Upper lobe of right lung (tissue), 1 donor: ENCODE results near the gene ZNF496. TPM values are rescaled to one million over a fixed set of nuclear protein-coding genes. Genes with fewer than 3 reads are reported as not detected.
A peak's percentile ranks its signal among the peaks of the same experiment; 100 is the strongest.
"Not testable (repeated sequence)": the region's sequence is repeated elsewhere in the genome, so short reads cannot be mapped to it uniquely, and the experiment has no call there.

Experiments used
- ATAC-seq: fragments of 200-7000 bp; cut with Tn5 transposase; one replicate; pipeline ENCODE4 v1.9.1; 2020; ENCODE audit warnings: mild to moderate bottlenecking, moderate library complexity
- DNase-seq: peaks from one replicate; pipeline ENCODE4 v3.0.0-alpha.2; 2020
- H3K27ac ChIP-seq: fragments of 200-600 bp; one replicate; pipeline ENCODE4 v1.8.0; 2022
- H3K27me3 ChIP-seq: fragments of 200-600 bp; one replicate; pipeline ENCODE4 v1.8.0; 2022; ENCODE audit warnings: mild to moderate bottlenecking
- H3K36me3 ChIP-seq: fragments of 200-600 bp; one replicate; pipeline ENCODE4 v1.8.0; 2022
- H3K4me1 ChIP-seq: fragments of 200-600 bp; one replicate; pipeline ENCODE4 v1.8.0; 2022
- H3K4me3 ChIP-seq: fragments of 200-600 bp; one replicate; pipeline ENCODE4 v1.8.0; 2022; ENCODE audit warnings: mild to moderate bottlenecking
- H3K9me3 ChIP-seq: fragments of 200-600 bp; one replicate; pipeline ENCODE4 v1.8.0; 2022
- CTCF ChIP-seq: fragments of 200-600 bp; IDR thresholded peaks from one replicate; pipeline ENCODE4 v1.8.0; 2022; ENCODE audit warnings: antibody characterized with exemption
- intact Hi-C: fragments of 100-400 bp; cut with DNase I; formaldehyde crosslinking; loops from one replicate; pipeline ENCODE4 v1.11.0; 2022
- total RNA-seq: library from RNA; stranded (reverse); fragmentation: NEBNext Ultra II Directional; extraction: Animal tissue kit (Norgen Biotek cat#: 25700); gene quantifications from one replicate; pipeline ENCODE4 v1.2.1, GENCODE V29; 2021
- donor health status: DM: no; HTN: yes; CAD: no; lungs with severe emphysema.

ZNF496 gene
- total RNA-seq, 1 donor from 2014 or later = 28.0 TPM

GRCh38 chr1:247294282-247294681 is 37.4 kb downstream of the ZNF496 start:
- peak; percentile 4 for DNase-seq

GRCh38 chr1:247293047-247293446 is 38.6 kb downstream of the ZNF496 start:
- Histone ChIP-seq H3K4me3 (no peak overlapping the region), H3K36me3 (no peaks in the 10 kb centered on the region), H3K4me1 (no peaks in the 10 kb centered on the region), H3K27ac (no peak overlapping the region), H3K9me3 (no peaks in the 10 kb centered on the region), H3K27me3 (no peaks in the 10 kb centered on the region)
- intact Hi-C loops = no loop called here
- TF ChIP-seq CTCF = no peak
- no peak for DNase-seq
- ATAC-seq = no peak

More at GRCh38 chr1:247294282-247294681, 37.4 kb downstream of the ZNF496 start:
- H3K27me3 ChIP-seq = no peaks in the 10 kb centered on the region
- no peak for TF ChIP-seq CTCF
- no peaks in the 10 kb centered on the region for H3K36me3 ChIP-seq
- H3K4me1 ChIP-seq = no peaks in the 10 kb centered on the region
- no peak for ATAC-seq
- H3K27ac ChIP-seq = no peak overlapping the region
- intact Hi-C loops = no loop called here
- no peaks in the 10 kb centered on the region for H3K9me3 ChIP-seq
- no peak overlapping the region for H3K4me3 ChIP-seq

GRCh38 chr1:247291833-247292561 is 39.7 kb downstream of the ZNF496 start:
- Histone ChIP-seq H3K4me3 (no peak overlapping the region), H3K27me3 (no peaks in the 10 kb centered on the region), H3K9me3 (no peaks in the 10 kb centered on the region), H3K4me1 (no peaks in the 10 kb centered on the region), H3K27ac (no peak overlapping the region), H3K36me3 (no peaks in the 10 kb centered on the region)
- intact Hi-C loops = no loop called here
- no peak for ATAC-seq
- no peak for TF ChIP-seq CTCF
- no peak for DNase-seq

GRCh38 chr1:247291161-247291560 is 40.5 kb downstream of the ZNF496 start:
- DNase-seq (no peak), ATAC-seq (no peak)
- Histone ChIP-seq H3K27me3 (no peaks in the 10 kb centered on the region), H3K9me3 (no peaks in the 10 kb centered on the region), H3K27ac (no peak overlapping the region), H3K4me1 (no peaks in the 10 kb centered on the region), H3K4me3 (no peak overlapping the region), H3K36me3 (no peaks in the 10 kb centered on the region)
- intact Hi-C loops = no loop called here
- TF ChIP-seq CTCF = no peak

GRCh38 chr1:247290576-247290975 is 41.1 kb downstream of the ZNF496 start:
- DNase-seq (no peak), ATAC-seq (no peak)
- no peaks in the 10 kb centered on the region for H3K36me3 ChIP-seq
- H3K27me3 ChIP-seq = no peaks in the 10 kb centered on the region
- no peaks in the 10 kb centered on the region for H3K9me3 ChIP-seq
- no peak overlapping the region for H3K27ac ChIP-seq
- no peaks in the 10 kb centered on the region for H3K4me1 ChIP-seq
- no peak overlapping the region for H3K4me3 ChIP-seq
- TF ChIP-seq CTCF = no peak
- intact Hi-C loops = no loop called here

GRCh38 chr1:247289274-247289892 is 42.3 kb downstream of the ZNF496 start:
- H3K9me3 ChIP-seq, H3K4me1 ChIP-seq, H3K27me3 ChIP-seq, H3K36me3 ChIP-seq, ATAC-seq, H3K27ac ChIP-seq, H3K4me3 ChIP-seq, DNase-seq, intact Hi-C loops: not testable (repeated sequence)
